HFF-Myc (cell line): ENCODE results near the gene RANGRF.

Experiments used
- DNase-seq: peaks from one replicate; pipeline ENCODE4 v3.0.0-alpha.2; 2011; ENCODE audit warnings: low read depth; ENCODE audit errors: extremely low read depth
- H3K4me3 ChIP-seq: replicated peaks from 2 replicates; pipeline ENCODE4 v1.5.1; 2011; ENCODE audit warnings: low read depth, mild to moderate bottlenecking, control low read depth, low read length
- TF ChIP-seq, protein P1 (sequence below): IDR thresholded peaks from 2 replicates; pipeline ENCODE4 v1.5.1; 2012; ENCODE audit warnings: mild to moderate bottlenecking, low read depth, low read length, control low read depth; ENCODE audit errors: missing control alignments

RANGRF gene

DNA sequence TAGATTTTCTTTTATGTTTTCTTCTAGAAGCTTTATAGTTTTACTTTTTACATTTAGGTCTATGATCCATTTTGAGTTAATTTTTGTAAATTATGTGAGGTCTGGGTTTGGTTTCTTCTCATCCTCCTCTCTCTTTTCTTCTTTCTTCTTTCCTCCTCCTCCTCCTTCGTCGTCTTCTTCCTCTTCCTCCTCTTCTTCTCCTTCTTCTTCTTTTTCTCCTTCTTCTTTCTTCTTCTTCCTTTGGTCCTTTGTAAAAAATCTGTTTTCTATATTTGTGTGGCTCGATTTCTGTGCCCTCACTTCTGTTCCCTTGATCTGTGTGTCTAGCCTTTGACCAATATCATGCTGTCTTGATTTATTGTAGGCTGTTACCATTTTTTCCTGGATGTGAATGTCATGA is 11.8 kb downstream of the RANGRF start:
- TF ChIP-seq, protein P1, sequence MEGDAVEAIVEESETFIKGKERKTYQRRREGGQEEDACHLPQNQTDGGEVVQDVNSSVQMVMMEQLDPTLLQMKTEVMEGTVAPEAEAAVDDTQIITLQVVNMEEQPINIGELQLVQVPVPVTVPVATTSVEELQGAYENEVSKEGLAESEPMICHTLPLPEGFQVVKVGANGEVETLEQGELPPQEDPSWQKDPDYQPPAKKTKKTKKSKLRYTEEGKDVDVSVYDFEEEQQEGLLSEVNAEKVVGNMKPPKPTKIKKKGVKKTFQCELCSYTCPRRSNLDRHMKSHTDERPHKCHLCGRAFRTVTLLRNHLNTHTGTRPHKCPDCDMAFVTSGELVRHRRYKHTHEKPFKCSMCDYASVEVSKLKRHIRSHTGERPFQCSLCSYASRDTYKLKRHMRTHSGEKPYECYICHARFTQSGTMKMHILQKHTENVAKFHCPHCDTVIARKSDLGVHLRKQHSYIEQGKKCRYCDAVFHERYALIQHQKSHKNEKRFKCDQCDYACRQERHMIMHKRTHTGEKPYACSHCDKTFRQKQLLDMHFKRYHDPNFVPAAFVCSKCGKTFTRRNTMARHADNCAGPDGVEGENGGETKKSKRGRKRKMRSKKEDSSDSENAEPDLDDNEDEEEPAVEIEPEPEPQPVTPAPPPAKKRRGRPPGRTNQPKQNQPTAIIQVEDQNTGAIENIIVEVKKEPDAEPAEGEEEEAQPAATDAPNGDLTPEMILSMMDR: no peak
- H3K4me3 ChIP-seq: no peak overlapping the region
- no peak for DNase-seq

DNA sequence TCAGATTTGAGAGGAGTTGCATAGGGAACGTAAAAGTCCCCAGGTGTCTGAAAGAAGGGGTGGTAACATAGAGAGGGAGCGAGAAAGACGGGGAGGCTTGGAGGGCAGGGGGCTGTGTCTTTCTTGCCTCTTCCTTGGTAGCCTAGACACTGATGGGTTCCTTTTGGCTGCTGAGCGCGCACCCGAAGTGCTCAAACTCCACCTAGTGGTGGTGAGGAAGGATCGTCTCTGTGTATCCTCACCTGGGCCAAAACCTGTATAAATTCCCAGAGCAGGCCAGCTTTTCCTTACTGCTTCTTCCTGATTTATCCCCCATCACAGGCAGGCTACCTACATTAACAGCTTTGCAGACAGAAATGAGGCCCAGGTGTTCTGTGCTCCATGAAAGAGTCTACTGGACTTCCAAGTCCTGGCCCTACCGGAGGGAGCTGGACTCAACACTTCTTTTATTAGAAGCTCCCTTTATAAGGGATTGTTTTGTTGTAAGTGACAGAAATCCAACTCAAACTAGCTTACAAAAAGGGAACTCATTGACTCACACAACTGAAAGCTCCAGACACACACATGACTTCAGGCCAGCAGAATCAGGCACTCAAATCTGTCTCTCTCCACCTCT is 12.3 kb downstream of the RANGRF start:
- no peak overlapping the region for H3K4me3 ChIP-seq

DNA sequence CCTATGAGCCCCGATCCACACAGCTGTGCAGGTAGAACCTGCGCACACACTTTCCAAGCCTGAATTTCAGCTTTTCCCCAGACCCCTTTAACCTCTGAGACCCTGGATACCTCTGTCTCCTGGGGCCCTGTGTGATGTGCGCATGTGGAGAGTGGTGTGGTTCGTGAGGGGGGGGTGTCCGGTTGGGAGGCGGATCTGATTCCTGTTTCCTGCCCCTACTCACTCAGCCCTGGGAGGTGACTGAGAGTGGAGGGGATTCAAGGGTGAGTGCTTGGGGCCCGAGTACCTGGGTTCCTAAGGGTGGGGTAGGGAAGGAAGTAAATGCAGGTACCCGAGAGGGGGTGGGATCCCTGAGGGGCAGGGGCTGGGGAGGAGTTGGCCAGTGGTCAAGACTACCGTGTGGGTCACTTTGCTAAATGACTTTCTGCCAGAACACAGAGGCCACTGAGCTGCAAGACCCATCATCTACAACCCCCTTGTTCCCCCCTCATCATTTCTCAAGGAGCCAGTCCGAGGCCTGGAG is 22.2 kb downstream of the RANGRF start:
- TF ChIP-seq, protein P1: no peak
- no peak overlapping the region for H3K4me3 ChIP-seq
- DNase-seq: no peak

More for the DNA sequence above, 12.3 kb downstream of the RANGRF start:
- no peak for DNase-seq
- TF ChIP-seq, protein P1: peak; percentile 93

DNA sequence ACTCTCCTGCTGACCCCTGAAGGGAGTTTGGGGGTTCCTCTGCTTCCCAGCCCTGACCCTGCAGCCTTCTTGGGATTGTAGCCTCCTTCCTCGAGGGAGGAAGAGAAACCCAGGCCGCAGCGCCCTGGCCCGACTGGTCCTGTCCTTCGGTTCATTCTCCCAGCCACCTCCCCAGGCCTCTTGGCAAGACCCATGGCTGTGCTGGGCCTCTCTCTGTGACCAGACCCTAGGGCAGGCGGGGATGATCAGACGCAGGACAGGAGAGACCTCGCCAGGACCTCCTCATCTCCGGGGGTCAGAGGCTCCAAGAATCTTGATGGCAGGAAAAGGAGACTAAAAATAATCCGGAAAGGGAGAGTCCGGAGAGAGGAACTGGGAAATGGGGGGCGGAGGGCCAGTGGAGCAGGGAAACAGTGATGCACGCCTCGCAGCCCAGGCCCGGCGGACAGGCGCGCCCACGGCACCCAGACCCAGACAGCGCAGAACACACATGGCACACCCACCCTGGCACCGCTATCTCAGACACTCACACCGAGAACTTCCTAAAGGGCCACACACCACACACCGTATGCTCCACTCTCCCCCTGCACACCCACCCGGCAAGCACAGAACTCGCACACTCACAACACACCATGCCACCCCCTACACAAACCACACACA is 22.8 kb downstream of the RANGRF start:
- TF ChIP-seq, protein P1: no peak
- DNase-seq: no peak
- no peak overlapping the region for H3K4me3 ChIP-seq

DNA sequence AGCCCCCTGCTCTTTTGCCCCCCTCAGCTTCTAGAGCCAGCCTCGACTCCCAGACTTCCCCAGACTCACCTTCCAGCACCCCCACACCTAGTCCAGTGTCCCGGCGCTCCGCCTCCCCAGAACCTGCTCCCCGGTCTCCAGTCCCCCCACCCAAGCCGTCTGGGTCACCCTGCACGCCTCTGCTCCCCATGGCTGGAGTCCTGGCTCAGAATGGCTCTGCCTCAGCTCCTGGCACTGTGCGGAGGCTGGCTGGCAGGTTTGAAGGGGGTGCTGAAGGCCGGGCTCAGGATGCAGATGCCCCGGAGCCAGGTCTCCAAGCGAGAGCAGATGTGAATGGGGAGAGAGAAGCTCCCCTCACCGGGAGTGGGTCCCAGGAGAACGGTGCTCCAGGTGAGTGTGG is 23.8 kb downstream of the RANGRF start:
- TF ChIP-seq, protein P1: no peak
- no peak for DNase-seq
- H3K4me3 ChIP-seq: no peak overlapping the region

DNA sequence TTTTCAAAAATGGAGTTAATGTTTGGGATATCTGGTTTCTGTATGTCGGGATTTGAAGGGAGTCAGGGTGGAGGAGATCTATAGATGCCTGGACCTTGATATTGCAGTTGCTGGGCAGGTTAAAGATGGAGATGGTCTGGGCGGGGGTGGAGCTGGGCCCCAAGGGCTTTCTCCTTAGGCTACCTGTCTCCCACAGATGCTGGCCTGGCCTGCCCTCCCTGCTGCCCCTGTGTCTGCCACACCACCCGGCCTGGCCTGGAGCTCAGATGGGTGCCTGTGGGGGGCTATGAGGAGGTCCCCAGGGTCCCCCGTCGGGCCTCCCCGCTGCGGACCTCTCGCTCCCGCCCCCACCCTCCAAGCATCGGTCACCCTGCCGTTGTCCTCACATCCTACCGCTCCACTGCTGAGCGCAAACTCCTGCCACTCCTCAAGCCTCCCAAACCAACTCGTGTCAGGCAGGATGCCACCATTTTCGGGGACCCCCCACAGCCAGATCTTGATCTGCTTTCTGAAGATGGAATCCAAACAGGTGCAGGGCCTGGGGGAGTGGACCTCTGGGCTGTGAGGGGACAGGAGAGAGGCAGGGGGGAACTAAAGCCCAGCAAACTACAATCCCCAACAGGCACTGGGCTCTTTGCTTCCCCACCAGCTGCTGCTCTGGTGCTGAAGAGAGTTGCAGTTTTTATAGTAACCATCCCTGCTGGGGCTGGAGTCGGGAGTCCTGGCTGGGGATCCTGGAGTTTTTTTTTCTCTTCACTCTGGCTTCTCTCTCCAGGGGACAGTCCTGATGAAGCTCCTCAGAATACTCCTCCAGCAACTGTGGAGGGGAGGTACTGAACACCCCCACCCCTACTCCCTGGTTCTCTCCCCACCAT is 24.5 kb downstream of the RANGRF start:
- no peak for DNase-seq
- TF ChIP-seq, protein P1: no peak
- no peak overlapping the region for H3K4me3 ChIP-seq
